ENCODE measurements around the gene PRR23E. TPM values are rescaled to one million over a fixed set of nuclear protein-coding genes. Genes with fewer than 3 reads are reported as not detected.

PRR23E gene
- total RNA-seq, 6 experiments from 2014 or later, result not detected

GRCh38 chr3:127206154-127206553 is 13.2 kb downstream of the PRR23E start:
- intact Hi-C loops (cut with DNase I), result no loop called here
- no peak overlapping the region for H3K4me3 ChIP-seq
- no peaks in the 10 kb centered on the region for H3K9me3 ChIP-seq
- WGBS (ENCODE audit: insufficient coverage, low coverage, low lambda C conversion rate, missing lambda C conversion rate), result no CpG with 5 or more reads among the region's 3 CpGs
- no peak for DNase-seq
- no peaks in the 10 kb centered on the region for H3K36me3 ChIP-seq
- no peak overlapping the region for H3K27ac ChIP-seq
- no peaks in the 10 kb centered on the region for H3K4me1 ChIP-seq
- no peaks in the 10 kb centered on the region for H3K27me3 ChIP-seq
- ATAC-seq, result peak in 3 of 4 donors; percentile 22 to 48 (median 30)
- TF ChIP-seq CTCF (IDR thresholded peaks at IDR 0.05) (no peak), POLR2A (IDR thresholded peaks at IDR 0.05) (no peak)

- intact Hi-C loops (cut with DNase I), result no loop called here
- H3K4me1 ChIP-seq, result no peaks in the 10 kb centered on the region
- H3K36me3 ChIP-seq, result no peaks in the 10 kb centered on the region
- TF ChIP-seq POLR2A (IDR thresholded peaks at IDR 0.05) (no peak), CTCF (IDR thresholded peaks at IDR 0.05) (no peak)
- ATAC-seq (no peak), DNase-seq (no peak)
- H3K9me3 ChIP-seq, result no peaks in the 10 kb centered on the region
- 29% methylated on average over 4 of the region's 15 CpGs for WGBS (ENCODE audit: insufficient coverage, low coverage, low lambda C conversion rate, missing lambda C conversion rate)
- H3K4me3 ChIP-seq, result no peak overlapping the region
- no peak overlapping the region for H3K27ac ChIP-seq
- H3K27me3 ChIP-seq, result no peaks in the 10 kb centered on the region
Observed at GRCh38 chr3:127206611-127207516, 13.9 kb downstream of the PRR23E start.

- DNase-seq (no peak), ATAC-seq (no peak)
- no peaks in the 10 kb centered on the region for H3K27me3 ChIP-seq
- TF ChIP-seq POLR2A (IDR thresholded peaks at IDR 0.05) (no peak), CTCF (IDR thresholded peaks at IDR 0.05) (no peak)
- H3K4me1 ChIP-seq, result no peaks in the 10 kb centered on the region
- H3K4me3 ChIP-seq, result no peak overlapping the region
- WGBS (ENCODE audit: insufficient coverage, low coverage, low lambda C conversion rate, missing lambda C conversion rate), result 70% methylated on average over 6 of the region's 8 CpGs
- H3K9me3 ChIP-seq, result no peaks in the 10 kb centered on the region
- H3K27ac ChIP-seq, result no peak overlapping the region
- intact Hi-C loops (cut with DNase I), result no loop called here
- H3K36me3 ChIP-seq, result no peaks in the 10 kb centered on the region
Observed at GRCh38 chr3:127207727-127208482, 15.0 kb downstream of the PRR23E start.

- ATAC-seq (no peak), DNase-seq (no peak)
- TF ChIP-seq POLR2A (IDR thresholded peaks at IDR 0.05) (no peak), CTCF (IDR thresholded peaks at IDR 0.05) (no peak)
- no peaks in the 10 kb centered on the region for H3K27me3 ChIP-seq
- H3K4me1 ChIP-seq, result no peaks in the 10 kb centered on the region
- H3K27ac ChIP-seq, result no peak overlapping the region
- H3K36me3 ChIP-seq, result no peaks in the 10 kb centered on the region
- H3K4me3 ChIP-seq, result no peak overlapping the region
- 80% methylated on average over 4 of the region's 14 CpGs for WGBS (ENCODE audit: insufficient coverage, low coverage, low lambda C conversion rate, missing lambda C conversion rate)
- intact Hi-C loops (cut with DNase I), result no loop called here
- H3K9me3 ChIP-seq, result no peaks in the 10 kb centered on the region
Observed at GRCh38 chr3:127208483-127209100, 15.7 kb downstream of the PRR23E start.
